HepG2 (cell line): ENCODE results near the gene SMCO4. TPM values are rescaled to one million over a fixed set of nuclear protein-coding genes. Genes with fewer than 3 reads are reported as not detected.
A peak's percentile ranks its signal among the peaks of the same experiment; 100 is the strongest.

Experiments used
- ATAC-seq: fragments of 200-7000 bp; cut with Tn5 transposase; 3 replicates; pipeline ENCODE4 v1.9.1; 2020; ENCODE audit warnings: mild to moderate bottlenecking, moderate library complexity
- BruUV-seq: library from RNA; stranded (reverse); fragments of 400-500 nt; replicated peaks from 2 replicates; lab custom pipeline; 2021; lab: Mats Ljungman, UMichigan
- CTCF ChIA-PET: fragments of 300-600 bp; formaldehyde crosslinking; extraction: SDS; loops from one replicate; lab custom pipeline; 2021; ENCODE audit warnings: low total read pairs, inconsistent platforms, low intra/inter-chr PET ratio; lab: Yijun Ruan, JAX
- POLR2A ChIA-PET: fragments of 350-600 bp; sonication (Branson Sonifier 250); formaldehyde crosslinking; loops from one replicate; lab custom pipeline; 2020; ENCODE audit warnings: antibody characterized with exemption, inconsistent platforms; lab: Yijun Ruan, JAX
- DNase-seq: peaks from one replicate; pipeline ENCODE4 v3.0.0-alpha.2; 2015; ENCODE audit warnings: low spot score
- FAIRE-seq: peaks from 3 replicates; lab custom pipeline; 2011; peaks lifted over from hg19 to GRCh38; lab: Jason Lieb, UNC
- H2AFZ ChIP-seq: one replicate; pipeline ENCODE4 v1.6.1; 2011; ENCODE audit warnings: low read length, inconsistent platforms
- H3K27ac ChIP-seq: fragments of 300-600 bp; 3 replicates; pipeline ENCODE4 v1.8.0; 2011; ENCODE audit warnings: mixed run types, mild to moderate bottlenecking, mixed read lengths, low read length, inconsistent platforms; ENCODE audit not compliant: insufficient read depth; ENCODE audit errors: extremely low read length
- H3K27me3 ChIP-seq, 2 experiments: fragments of 200-600 bp in 1 of 2; 2 replicates in 1 of 2; 3 replicates in 1 of 2; pipeline versions ENCODE4 v1.6.0 to v1.8.0; 2011; ENCODE audit warnings: low read length in 2 of 2, mild to moderate bottlenecking in 2 of 2, moderate library complexity in 2 of 2, inconsistent platforms in 1 of 2; ENCODE audit not compliant: insufficient read depth in 2 of 2, control insufficient read depth in 1 of 2
- H3K36me3 ChIP-seq, 2 experiments: fragments of 200-600 bp in 1 of 2; replicated peaks in 1 of 2; 2 replicates in 1 of 2; 3 replicates in 1 of 2; pipeline versions ENCODE4 v1.5.1 to v1.8.0; 2011; ENCODE audit warnings: low read length in 2 of 2, inconsistent platforms in 1 of 2; ENCODE audit not compliant: insufficient read depth in 2 of 2, control insufficient read depth in 1 of 2
- H3K4me1 ChIP-seq: 2 replicates; pipeline ENCODE4 v1.5.1; 2012; ENCODE audit warnings: low read length, inconsistent platforms; ENCODE audit not compliant: insufficient read depth
- H3K4me2 ChIP-seq: 2 replicates; pipeline ENCODE4 v1.6.0; 2011; ENCODE audit warnings: low read depth, low read length, inconsistent platforms
- H3K4me3 ChIP-seq, 3 experiments: fragments of 200-600 bp in 1 of 3; sonication (generic), shearing (Covaris generic) in 1 of 3; replicated peaks in 1 of 3; 2 replicates each; pipeline ENCODE4 v1.5.1; 2011 to 2016; ENCODE audit warnings: low read length in 3 of 3, inconsistent platforms in 2 of 3, low read depth in 2 of 3, mild to moderate bottlenecking in 2 of 3, control low read depth in 1 of 3, mixed read lengths in 1 of 3; ENCODE audit not compliant: insufficient read depth in 1 of 3
- H3K79me2 ChIP-seq: one replicate; pipeline ENCODE4 v1.6.1; 2011; ENCODE audit warnings: low read length, inconsistent platforms; ENCODE audit not compliant: insufficient read depth
- H3K9ac ChIP-seq: 2 replicates; pipeline ENCODE4 v1.6.0; 2011; ENCODE audit warnings: mild to moderate bottlenecking, low read depth, low read length, inconsistent platforms; ENCODE audit not compliant: insufficient read depth
- H3K9me3 ChIP-seq: 2 replicates; pipeline ENCODE4 v1.5.1; 2012; ENCODE audit warnings: mild to moderate bottlenecking, low read length
- H4K20me1 ChIP-seq: 2 replicates; pipeline ENCODE4 v1.6.0; 2011; ENCODE audit warnings: inconsistent platforms, mild to moderate bottlenecking, low read length, moderate library complexity; ENCODE audit not compliant: insufficient read depth
- CREB1 ChIP-seq, 2 experiments: fragments of 450-650 bp in 1 of 2; IDR thresholded peaks; 2 replicates each; pipeline ENCODE4 v1.6.1; 2016 to 2017; ENCODE audit warnings: control low read depth in 1 of 2, mild to moderate bottlenecking in 1 of 2, missing compliant biosample characterization in 1 of 2, missing genetic modification characterization in 1 of 2
- NAIF1 ChIP-seq: sonication (generic); formaldehyde crosslinking; IDR thresholded peaks from 2 replicates; pipeline ENCODE4 v1.5.0; 2020; ENCODE audit warnings: mild to moderate bottlenecking, missing genetic modification reagents, borderline replicate concordance
- ZFP41 ChIP-seq: sonication (generic); formaldehyde crosslinking; IDR thresholded peaks from 2 replicates; pipeline ENCODE4 v1.4.0; 2020; ENCODE audit warnings: mild to moderate bottlenecking, missing genetic modification reagents, borderline replicate concordance
- ZMYM4 ChIP-seq: sonication (generic); formaldehyde crosslinking; IDR thresholded peaks from 2 replicates; pipeline ENCODE4 v1.8.1; 2023; ENCODE audit warnings: mild to moderate bottlenecking, missing genetic modification reagents
- ZNF513 ChIP-seq: sonication (generic); formaldehyde crosslinking; conservative IDR thresholded peaks from 2 replicates; pipeline ENCODE4 v1.5.0; 2020; ENCODE audit warnings: missing genetic modification reagents
- ZSCAN30 ChIP-seq: sonication (generic); formaldehyde crosslinking; IDR thresholded peaks from 2 replicates; pipeline ENCODE4 v1.5.0; 2020; ENCODE audit warnings: mild to moderate bottlenecking, missing genetic modification reagents
- WGBS: methylation state at CpG from one replicate; pipeline ENCODE4 v1.1.6; 2017; ENCODE audit warnings: low lambda C conversion rate; 5-methylcytosine and 5-hydroxymethylcytosine counted together
- in situ Hi-C: cut with HindIII; loops from 2 replicates; pipeline ENCODE4 v1.10.0; 2017; ENCODE audit warnings: low pct_unique_long_range_greater_than_20kb; ENCODE audit not compliant: extremely low pct_ligation_motif_present
- intact Hi-C: fragments of 100-400 bp; cut with micrococcal nuclease; formaldehyde crosslinking; loops from one replicate; pipeline ENCODE4 v1.10.0; 2022; ENCODE audit not compliant: unreplicated experiment
- polyA plus RNA-seq, 8 experiments: library from polyadenylated mRNA; depleted of rRNA in 3 of 8; stranded (reverse) in 7 of 8; unstranded in 1 of 8; fragments of >200 nt; fragmentation: Illumina TruSeq in 4 of 8; extraction: Trizol in 4 of 8; gene quantifications; 2 replicates each; pipeline versions ENCODE4 v1.2.1 to v1.2.3, GENCODE V29; 2011 to 2016; ENCODE audit warnings: low read depth in 4 of 8, missing spikeins in 1 of 8, mixed read lengths in 1 of 8; ENCODE audit not compliant: insufficient read depth in 1 of 8
- total RNA-seq, 5 experiments: library from RNA; depleted of rRNA; stranded (reverse); fragments of >200 nt; fragmentation: Illumina TruSeq; extraction: Trizol; gene quantifications; 2 replicates each; pipeline ENCODE4 v1.2.3, GENCODE V29; 2016; ENCODE audit warnings: low read depth in 1 of 5
- TF ChIP-seq, protein P1 (sequence below): sonication (generic); formaldehyde crosslinking; IDR thresholded peaks from 2 replicates; pipeline ENCODE4 v1.4.0; 2020; ENCODE audit warnings: missing genetic modification reagents

Gene SMCO4
- total and polyA plus RNA-seq, 2 of the 13 experiments (the other 11 are each of a cell fraction or from before 2014, with no cell fraction given) = 10.6 to 28.5 TPM

DNA sequence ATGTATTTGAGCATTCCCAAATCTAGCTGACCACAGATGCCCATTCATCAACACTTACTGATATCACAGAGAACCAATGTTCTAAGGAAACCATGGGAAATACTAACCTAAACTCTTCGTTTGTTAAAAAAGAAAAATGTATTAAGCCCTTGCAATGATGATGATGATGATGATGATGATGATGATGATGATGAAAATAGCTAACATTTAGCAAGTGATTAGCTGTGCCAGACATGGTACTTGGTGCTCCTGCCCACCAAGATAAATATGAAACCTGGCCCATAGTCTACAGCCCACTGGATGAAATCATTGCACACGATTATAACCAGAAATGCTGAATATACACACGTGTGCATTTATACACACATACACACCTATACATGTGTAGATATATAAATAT is 37.5 kb downstream of the SMCO4 start:
- Histone ChIP-seq H3K79me2 (peaks cover 4% of the 10 kb centered on the region), H4K20me1 (no peaks in the 10 kb centered on the region), H3K4me2 (no peak overlapping the region), H3K36me3 (no peaks in the 10 kb centered on the region), H3K9ac (no peak overlapping the region), H3K9me3 (no peaks in the 10 kb centered on the region), H3K27me3 (no peaks in the 10 kb centered on the region), H3K4me3 (no peak overlapping the region), H3K27ac (no peak overlapping the region), H3K4me1 (peaks cover 22% of the 10 kb centered on the region), H2AFZ (no peak overlapping the region)
- ATAC-seq = no peak
- ChIA-PET CTCF (no interaction called here), POLR2A (no interaction called here)
- intact Hi-C loops (no loop called here), in situ Hi-C loops (no loop called here)
- DNase-seq = no peak
- FAIRE-seq = no peak
- TF ChIP-seq ZNF513 (CRISPR knock-in tag) = no peak
- no peak for TF ChIP-seq NAIF1 (CRISPR knock-in tag)
- TF ChIP-seq, protein P1, sequence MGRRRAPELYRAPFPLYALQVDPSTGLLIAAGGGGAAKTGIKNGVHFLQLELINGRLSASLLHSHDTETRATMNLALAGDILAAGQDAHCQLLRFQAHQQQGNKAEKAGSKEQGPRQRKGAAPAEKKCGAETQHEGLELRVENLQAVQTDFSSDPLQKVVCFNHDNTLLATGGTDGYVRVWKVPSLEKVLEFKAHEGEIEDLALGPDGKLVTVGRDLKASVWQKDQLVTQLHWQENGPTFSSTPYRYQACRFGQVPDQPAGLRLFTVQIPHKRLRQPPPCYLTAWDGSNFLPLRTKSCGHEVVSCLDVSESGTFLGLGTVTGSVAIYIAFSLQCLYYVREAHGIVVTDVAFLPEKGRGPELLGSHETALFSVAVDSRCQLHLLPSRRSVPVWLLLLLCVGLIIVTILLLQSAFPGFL (CRISPR knock-in tag) = no peak
- no peak for TF ChIP-seq ZFP41 (CRISPR knock-in tag)
- no peak for TF ChIP-seq ZSCAN30 (CRISPR knock-in tag)
- no peak for TF ChIP-seq ZMYM4 (CRISPR knock-in tag)
- peak; percentile 76 for TF ChIP-seq CREB1 (IDR thresholded peaks at IDR 0.05)
- no peak for TF ChIP-seq CREB1 (CRISPR knock-in tag; IDR thresholded peaks at IDR 0.05)
- WGBS = 98% methylated on average over 3 of the region's 3 CpGs
- no TSS peak for BruUV-seq
